ENCODE results near the gene GOLGA6L24. TPM values are rescaled to one million over a fixed set of nuclear protein-coding genes. Genes with fewer than 3 reads are reported as not detected.
"Not testable (repeated sequence)": the region's sequence is repeated elsewhere in the genome, so short reads cannot be mapped to it uniquely, and the experiment has no call there.

Gene GOLGA6L24
- polyA plus RNA-seq, 2 donors, result not detected

- H3K9me3 ChIP-seq (ENCODE audit: control insufficient read depth in 2 of 2, insufficient read depth in 1 of 2, low read depth in 1 of 2, low read length in 1 of 2); H3K4me1 ChIP-seq (ENCODE audit: control insufficient read depth in 2 of 2, insufficient read depth in 2 of 2, low read length in 1 of 2); H3K4me3 ChIP-seq (ENCODE audit: low read depth in 1 of 2, low read length in 2 of 2); H3K36me3 ChIP-seq (ENCODE audit: control insufficient read depth in 2 of 2, insufficient read depth in 2 of 2, low read length in 1 of 2); H3K27ac ChIP-seq (ENCODE audit: low read depth in 2 of 2, low read length in 1 of 2); H3K27me3 ChIP-seq (ENCODE audit: control insufficient read depth in 1 of 2, insufficient read depth in 2 of 2, low read length in 2 of 2): not testable (repeated sequence)
- 78 to 82% methylated on average over 1 of the region's 3 CpGs for WGBS, 2 donors
Observed at GRCh38 chr15:28318828-28319227, 39.1 kb downstream of the GOLGA6L24 start.

GRCh38 chr15:28318122-28318521, 39.8 kb downstream of the GOLGA6L24 start:
- 88 to 90% methylated on average over 13 of the region's 13 CpGs for WGBS, 2 donors
- H3K27ac ChIP-seq (ENCODE audit: low read depth in 2 of 2, low read length in 1 of 2); H3K4me3 ChIP-seq (ENCODE audit: low read depth in 1 of 2, low read length in 2 of 2): not testable (repeated sequence)

GRCh38 chr15:28316958-28317357, 40.9 kb downstream of the GOLGA6L24 start:
- not testable (repeated sequence) for H3K9me3 ChIP-seq (ENCODE audit: control insufficient read depth in 2 of 2, insufficient read depth in 1 of 2, low read depth in 1 of 2, low read length in 1 of 2); H3K4me3 ChIP-seq (ENCODE audit: low read depth in 1 of 2, low read length in 2 of 2); H3K36me3 ChIP-seq (ENCODE audit: control insufficient read depth in 2 of 2, insufficient read depth in 2 of 2, low read length in 1 of 2); H3K4me1 ChIP-seq (ENCODE audit: control insufficient read depth in 2 of 2, insufficient read depth in 2 of 2, low read length in 1 of 2); H3K27me3 ChIP-seq (ENCODE audit: control insufficient read depth in 1 of 2, insufficient read depth in 2 of 2, low read length in 2 of 2); H3K27ac ChIP-seq (ENCODE audit: low read depth in 2 of 2, low read length in 1 of 2)
- 94 to 96% methylated on average over 7 of the region's 7 CpGs for WGBS, 2 donors

More at GRCh38 chr15:28318122-28318521, 39.8 kb downstream of the GOLGA6L24 start:
- not testable (repeated sequence) for H3K36me3 ChIP-seq (ENCODE audit: control insufficient read depth in 2 of 2, insufficient read depth in 2 of 2, low read length in 1 of 2); H3K9me3 ChIP-seq (ENCODE audit: control insufficient read depth in 2 of 2, insufficient read depth in 1 of 2, low read depth in 1 of 2, low read length in 1 of 2); H3K4me1 ChIP-seq (ENCODE audit: control insufficient read depth in 2 of 2, insufficient read depth in 2 of 2, low read length in 1 of 2); H3K27me3 ChIP-seq (ENCODE audit: control insufficient read depth in 1 of 2, insufficient read depth in 2 of 2, low read length in 2 of 2)

- WGBS, 2 donors, result 87 to 88% methylated on average over 10 to 11 of the region's 11 CpGs
- H3K4me1 ChIP-seq (ENCODE audit: control insufficient read depth in 2 of 2, insufficient read depth in 2 of 2, low read length in 1 of 2); H3K4me3 ChIP-seq (ENCODE audit: low read depth in 1 of 2, low read length in 2 of 2); H3K36me3 ChIP-seq (ENCODE audit: control insufficient read depth in 2 of 2, insufficient read depth in 2 of 2, low read length in 1 of 2); H3K27me3 ChIP-seq (ENCODE audit: control insufficient read depth in 1 of 2, insufficient read depth in 2 of 2, low read length in 2 of 2); H3K27ac ChIP-seq (ENCODE audit: low read depth in 2 of 2, low read length in 1 of 2); H3K9me3 ChIP-seq (ENCODE audit: control insufficient read depth in 2 of 2, insufficient read depth in 1 of 2, low read depth in 1 of 2, low read length in 1 of 2): not testable (repeated sequence)
Observed at GRCh38 chr15:28310454-28310853, 47.4 kb downstream of the GOLGA6L24 start.

- not testable (repeated sequence) for H3K4me1 ChIP-seq (ENCODE audit: control insufficient read depth in 2 of 2, insufficient read depth in 2 of 2, low read length in 1 of 2); H3K4me3 ChIP-seq (ENCODE audit: low read depth in 1 of 2, low read length in 2 of 2); H3K9me3 ChIP-seq (ENCODE audit: control insufficient read depth in 2 of 2, insufficient read depth in 1 of 2, low read depth in 1 of 2, low read length in 1 of 2); H3K36me3 ChIP-seq (ENCODE audit: control insufficient read depth in 2 of 2, insufficient read depth in 2 of 2, low read length in 1 of 2); H3K27me3 ChIP-seq (ENCODE audit: control insufficient read depth in 1 of 2, insufficient read depth in 2 of 2, low read length in 2 of 2); H3K27ac ChIP-seq (ENCODE audit: low read depth in 2 of 2, low read length in 1 of 2)
- WGBS, 2 donors, result 97 to 99% methylated on average over 5 of the region's 5 CpGs
Observed at GRCh38 chr15:28308718-28309117, 49.2 kb downstream of the GOLGA6L24 start.

Other genes starting within 250 kb of the GOLGA6L24 start
- gene HERC2, start 35.9 kb downstream of the GOLGA6L24 start, polyA plus RNA-seq, result 10 to 100 TPM; 19.4 to 28.2 TPM
- not detected for gene GOLGA8F, start 20.6 kb upstream of the GOLGA6L24 start, polyA plus RNA-seq
- gene GOLGA8G, start 174.9 kb upstream of the GOLGA6L24 start, polyA plus RNA-seq, result not detected
- not detected for gene GOLGA6L25, start 195.5 kb upstream of the GOLGA6L24 start, polyA plus RNA-seq

Measured in esophagus (tissue), 2 donors.